Glutamatergic neuron (in vitro differentiated cells): ENCODE measurements around the gene ITPA. TPM values are rescaled to one million over a fixed set of nuclear protein-coding genes. Genes with fewer than 3 reads are reported as not detected.

Experiments
- DNase-seq: peaks from one replicate; pipeline ENCODE4 v3.0.0; 2022
- H3K27ac Mint-ChIP-seq: one replicate; pipeline ENCODE4 v1.8.0; 2020; ENCODE audit warnings: mild to moderate bottlenecking, mixed read lengths, inconsistent platforms; ENCODE audit not compliant: unreplicated experiment
- H3K27me3 Mint-ChIP-seq: one replicate; pipeline ENCODE4 v1.8.0; 2020; ENCODE audit warnings: mild to moderate bottlenecking, moderate library complexity, mixed read lengths, inconsistent platforms; ENCODE audit not compliant: unreplicated experiment
- H3K36me3 Mint-ChIP-seq: one replicate; pipeline ENCODE4 v1.8.0; 2020; ENCODE audit warnings: mild to moderate bottlenecking, mixed read lengths, inconsistent platforms; ENCODE audit not compliant: unreplicated experiment
- H3K4me1 Mint-ChIP-seq: one replicate; pipeline ENCODE4 v1.8.0; 2020; ENCODE audit warnings: mild to moderate bottlenecking, low read depth, mixed read lengths, inconsistent platforms; ENCODE audit not compliant: unreplicated experiment
- H3K4me3 Mint-ChIP-seq: one replicate; pipeline ENCODE4 v1.8.0; 2020; ENCODE audit warnings: mild to moderate bottlenecking, mixed read lengths, inconsistent platforms; ENCODE audit not compliant: unreplicated experiment
- H3K9me3 Mint-ChIP-seq: one replicate; pipeline ENCODE4 v1.8.0; 2020; ENCODE audit warnings: mild to moderate bottlenecking, moderate library complexity, mixed read lengths, inconsistent platforms; ENCODE audit not compliant: unreplicated experiment
- total RNA-seq: library from RNA; stranded (reverse); fragmentation: NEBNext Ultra II Directional; extraction: Animal tissue kit (Norgen Biotek cat#: 25700); gene quantifications from one replicate; pipeline ENCODE4 v1.2.1, GENCODE V29; 2021; ENCODE audit not compliant: unreplicated experiment
- TF ChIP-seq, protein P1 (sequence below): fragments of 200-600 bp; sonication (generic); IDR thresholded peaks from one replicate; pipeline ENCODE4 v1.5.0; 2021; ENCODE audit not compliant: partially characterized antibody, unreplicated experiment

Gene ITPA
- total RNA-seq, 1 donor from 2014 or later: 72.1 TPM

DNA sequence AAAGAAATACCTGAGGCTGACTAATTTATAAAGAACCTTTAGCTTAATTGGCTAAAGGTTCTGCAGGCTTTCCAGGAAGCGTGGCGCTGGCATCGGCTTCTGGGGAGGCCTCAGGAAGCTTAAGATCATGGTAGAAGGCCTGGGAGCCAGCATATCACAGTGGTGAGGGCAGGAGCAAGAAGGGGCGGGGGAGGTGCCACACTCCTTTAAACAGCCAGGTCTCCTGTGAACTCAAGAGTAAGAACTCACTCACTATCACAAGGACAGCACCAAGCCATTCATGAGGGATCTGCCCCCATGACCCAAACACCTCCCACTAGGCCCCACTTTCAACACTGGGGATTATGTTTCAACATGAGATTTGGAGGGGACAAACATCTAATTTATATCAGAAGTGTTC is 64.1 kb downstream of the ITPA start:
- Mint-ChIP-seq H3K9me3 (peaks cover 8% of the 10 kb centered on the region), H3K4me1 (peaks cover 12% of the 10 kb centered on the region), H3K27ac (no peak overlapping the region), H3K27me3 (peaks cover 5% of the 10 kb centered on the region), H3K36me3 (peaks cover 12% of the 10 kb centered on the region), H3K4me3 (no peak overlapping the region)
- TF ChIP-seq, protein P1, sequence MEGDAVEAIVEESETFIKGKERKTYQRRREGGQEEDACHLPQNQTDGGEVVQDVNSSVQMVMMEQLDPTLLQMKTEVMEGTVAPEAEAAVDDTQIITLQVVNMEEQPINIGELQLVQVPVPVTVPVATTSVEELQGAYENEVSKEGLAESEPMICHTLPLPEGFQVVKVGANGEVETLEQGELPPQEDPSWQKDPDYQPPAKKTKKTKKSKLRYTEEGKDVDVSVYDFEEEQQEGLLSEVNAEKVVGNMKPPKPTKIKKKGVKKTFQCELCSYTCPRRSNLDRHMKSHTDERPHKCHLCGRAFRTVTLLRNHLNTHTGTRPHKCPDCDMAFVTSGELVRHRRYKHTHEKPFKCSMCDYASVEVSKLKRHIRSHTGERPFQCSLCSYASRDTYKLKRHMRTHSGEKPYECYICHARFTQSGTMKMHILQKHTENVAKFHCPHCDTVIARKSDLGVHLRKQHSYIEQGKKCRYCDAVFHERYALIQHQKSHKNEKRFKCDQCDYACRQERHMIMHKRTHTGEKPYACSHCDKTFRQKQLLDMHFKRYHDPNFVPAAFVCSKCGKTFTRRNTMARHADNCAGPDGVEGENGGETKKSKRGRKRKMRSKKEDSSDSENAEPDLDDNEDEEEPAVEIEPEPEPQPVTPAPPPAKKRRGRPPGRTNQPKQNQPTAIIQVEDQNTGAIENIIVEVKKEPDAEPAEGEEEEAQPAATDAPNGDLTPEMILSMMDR: no peak
- DNase-seq: no peak

Other genes with a start within 250 kb of the ITPA start
- gene GNRH2, start 165.9 kb upstream of the ITPA start, total RNA-seq: 1.2 TPM
- gene MRPS26, start 163.4 kb upstream of the ITPA start, total RNA-seq: 30.0 TPM
- gene OXT, start 137.9 kb upstream of the ITPA start, total RNA-seq: not detected
- not detected for gene AVP, start 124.8 kb upstream of the ITPA start, total RNA-seq
- 19.5 TPM for gene FASTKD5, start 49.6 kb upstream of the ITPA start, total RNA-seq
- 8.6 TPM for gene UBOX5, start 49.6 kb upstream of the ITPA start, total RNA-seq
- 56.8 TPM for gene LZTS3, start 35.9 kb upstream of the ITPA start, total RNA-seq
- gene DDRGK1, start 4.8 kb upstream of the ITPA start, total RNA-seq: 59.3 TPM
- gene SLC4A11, start 29.7 kb downstream of the ITPA start, total RNA-seq: 27.2 TPM
- 34.7 TPM for gene DNAAF9, start 198.2 kb downstream of the ITPA start, total RNA-seq